Thyroid gland (tissue), 4 donors: ENCODE measurements around the gene ZDHHC8.

Experiments used
- POLR2A ChIP-seq, 2 donors: fragments of 450-650 bp; IDR thresholded peaks; one replicate each; pipeline ENCODE4 v1.6.1; 2017; ENCODE audit warnings: antibody characterized with exemption in 2 of 2, mild to moderate bottlenecking in 2 of 2, moderate library complexity in 1 of 2
- TF ChIP-seq, protein P1 (sequence below), 6 experiments: fragments of 200-600 bp in 3 of 6; fragments of 450-650 bp in 3 of 6; sonication (generic) in 3 of 6; IDR thresholded peaks; one replicate each; pipeline ENCODE4 v1.5.1; 2016 to 2019; ENCODE audit warnings: antibody characterized with exemption in 6 of 6, mild to moderate bottlenecking in 2 of 6, inconsistent platforms in 1 of 6, moderate library complexity in 1 of 6

GRCh38 chr22:20149257-20150250, 17.9 kb downstream of the ZDHHC8 start:
- TF ChIP-seq, protein P1, sequence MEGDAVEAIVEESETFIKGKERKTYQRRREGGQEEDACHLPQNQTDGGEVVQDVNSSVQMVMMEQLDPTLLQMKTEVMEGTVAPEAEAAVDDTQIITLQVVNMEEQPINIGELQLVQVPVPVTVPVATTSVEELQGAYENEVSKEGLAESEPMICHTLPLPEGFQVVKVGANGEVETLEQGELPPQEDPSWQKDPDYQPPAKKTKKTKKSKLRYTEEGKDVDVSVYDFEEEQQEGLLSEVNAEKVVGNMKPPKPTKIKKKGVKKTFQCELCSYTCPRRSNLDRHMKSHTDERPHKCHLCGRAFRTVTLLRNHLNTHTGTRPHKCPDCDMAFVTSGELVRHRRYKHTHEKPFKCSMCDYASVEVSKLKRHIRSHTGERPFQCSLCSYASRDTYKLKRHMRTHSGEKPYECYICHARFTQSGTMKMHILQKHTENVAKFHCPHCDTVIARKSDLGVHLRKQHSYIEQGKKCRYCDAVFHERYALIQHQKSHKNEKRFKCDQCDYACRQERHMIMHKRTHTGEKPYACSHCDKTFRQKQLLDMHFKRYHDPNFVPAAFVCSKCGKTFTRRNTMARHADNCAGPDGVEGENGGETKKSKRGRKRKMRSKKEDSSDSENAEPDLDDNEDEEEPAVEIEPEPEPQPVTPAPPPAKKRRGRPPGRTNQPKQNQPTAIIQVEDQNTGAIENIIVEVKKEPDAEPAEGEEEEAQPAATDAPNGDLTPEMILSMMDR (IDR thresholded peaks at IDR 0.05) = no peak
- no peak for TF ChIP-seq POLR2A (IDR thresholded peaks at IDR 0.05)
